GM12891 (cell line): ENCODE results near the gene POLD2.

ENCODE experiments used
- PAX5 ChIP-seq: IDR thresholded peaks from 2 replicates; pipeline ENCODE4 v1.6.1; 2011; ENCODE audit warnings: low read length, moderate library complexity, mild to moderate bottlenecking; ENCODE audit not compliant: insufficient read depth, severe bottlenecking
- POLR2A ChIP-seq: IDR thresholded peaks from 2 replicates; pipeline ENCODE4 v1.6.1; 2011; ENCODE audit warnings: low read depth, low read length, control low read depth
- POLR2AphosphoS5 ChIP-seq: IDR thresholded peaks from 2 replicates; pipeline ENCODE4 v1.6.1; 2011; ENCODE audit warnings: low read depth, low read length, control low read depth
- SPI1 ChIP-seq: IDR thresholded peaks from 2 replicates; pipeline ENCODE4 v1.6.1; 2011; ENCODE audit warnings: low read depth, low read length, control low read depth
- TAF1 ChIP-seq: IDR thresholded peaks from 2 replicates; pipeline ENCODE4 v1.6.1; 2011; ENCODE audit warnings: low read depth, low read length, control low read depth

DNA sequence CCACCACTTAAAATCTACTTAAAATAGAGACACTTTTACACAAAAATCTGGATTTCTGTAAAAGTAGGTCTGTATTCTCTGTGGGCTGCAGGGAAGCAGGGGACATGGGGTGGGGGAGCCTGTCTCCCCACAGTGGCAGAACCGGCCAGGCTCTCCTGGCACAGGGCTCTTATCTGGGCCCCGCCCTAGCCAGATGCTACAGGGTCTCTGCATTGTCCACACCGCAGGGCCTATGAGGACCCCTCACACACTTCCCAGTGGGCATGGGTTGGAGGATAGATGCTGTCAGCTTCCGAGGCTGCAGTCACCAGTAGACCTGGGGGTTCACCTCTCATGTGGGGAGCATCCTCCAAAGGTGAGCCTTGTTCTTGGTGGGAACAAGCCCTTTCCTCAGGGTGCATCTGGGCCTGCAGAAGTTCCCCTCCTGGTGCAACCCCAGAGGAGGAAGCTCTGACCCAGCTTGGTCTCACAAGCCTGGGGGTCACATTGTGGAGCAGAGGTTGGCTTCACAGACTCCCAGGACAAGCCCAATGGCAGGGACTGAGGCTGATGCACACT lies 33.2 kb upstream of the POLD2 start:
- TF ChIP-seq POLR2AphosphoS5 (no peak), POLR2A (no peak), TAF1 (no peak), SPI1 (no peak), PAX5 (no peak)
